Right lobe of liver (tissue), 4 donors: Measurements from ENCODE around the gene IFIT1B.

Source experiments
- POLR2A ChIP-seq: fragments of 450-650 bp; IDR thresholded peaks from one replicate; pipeline ENCODE4 v1.6.1; 2017; ENCODE audit warnings: antibody characterized with exemption, mild to moderate bottlenecking
- TF ChIP-seq, protein P1 (sequence below), 4 donors: fragments of 200-600 bp in 3 of 4; fragments of 450-650 bp in 1 of 4; IDR thresholded peaks; one replicate each; pipeline versions ENCODE4 v1.5.1 to v1.8.0; 2016 to 2022; ENCODE audit warnings: antibody characterized with exemption in 4 of 4, mild to moderate bottlenecking in 2 of 4
- donor health status: DM: no; HTN: no; CAD: no.
- donor health status: DM: no; HTN: no; CAD: no.
- donor health status: DM: no; HTN: yes; CAD: no.

DNA sequence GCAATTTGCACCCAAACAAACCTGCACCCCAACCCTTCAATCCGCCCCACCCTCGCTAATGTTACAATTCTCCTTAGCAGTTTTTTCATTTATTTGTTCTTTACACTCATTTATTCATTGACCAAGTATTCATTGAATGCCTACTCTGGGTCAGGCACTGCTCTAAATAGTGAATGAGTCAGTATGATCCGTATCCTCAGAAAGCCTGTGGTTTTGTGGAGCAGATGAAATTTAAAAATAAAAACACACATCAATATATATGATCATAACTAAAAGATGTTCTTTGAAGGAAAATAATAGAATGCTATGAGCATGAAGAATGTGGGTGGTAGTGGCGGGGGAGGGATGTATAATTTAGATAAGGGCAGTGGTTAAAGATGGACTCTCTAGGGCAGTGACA, 49.8 kb downstream of the IFIT1B start:
- TF ChIP-seq, protein P1, sequence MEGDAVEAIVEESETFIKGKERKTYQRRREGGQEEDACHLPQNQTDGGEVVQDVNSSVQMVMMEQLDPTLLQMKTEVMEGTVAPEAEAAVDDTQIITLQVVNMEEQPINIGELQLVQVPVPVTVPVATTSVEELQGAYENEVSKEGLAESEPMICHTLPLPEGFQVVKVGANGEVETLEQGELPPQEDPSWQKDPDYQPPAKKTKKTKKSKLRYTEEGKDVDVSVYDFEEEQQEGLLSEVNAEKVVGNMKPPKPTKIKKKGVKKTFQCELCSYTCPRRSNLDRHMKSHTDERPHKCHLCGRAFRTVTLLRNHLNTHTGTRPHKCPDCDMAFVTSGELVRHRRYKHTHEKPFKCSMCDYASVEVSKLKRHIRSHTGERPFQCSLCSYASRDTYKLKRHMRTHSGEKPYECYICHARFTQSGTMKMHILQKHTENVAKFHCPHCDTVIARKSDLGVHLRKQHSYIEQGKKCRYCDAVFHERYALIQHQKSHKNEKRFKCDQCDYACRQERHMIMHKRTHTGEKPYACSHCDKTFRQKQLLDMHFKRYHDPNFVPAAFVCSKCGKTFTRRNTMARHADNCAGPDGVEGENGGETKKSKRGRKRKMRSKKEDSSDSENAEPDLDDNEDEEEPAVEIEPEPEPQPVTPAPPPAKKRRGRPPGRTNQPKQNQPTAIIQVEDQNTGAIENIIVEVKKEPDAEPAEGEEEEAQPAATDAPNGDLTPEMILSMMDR (IDR thresholded peaks at IDR 0.05): no peak
- no peak for TF ChIP-seq POLR2A
